Skin of body (tissue), 2 donors: ENCODE data around the gene GRIN2A. TPM values are rescaled to one million over a fixed set of nuclear protein-coding genes. Genes with fewer than 3 reads are reported as not detected.

Source experiments
- DNase-seq: peaks from one replicate; lab custom pipeline; 2025; lab: John Stamatoyannopoulos, UW
- total RNA-seq: library from RNA; depleted of rRNA; stranded (reverse); fragments of >200 nt; gene quantifications from one replicate; pipeline ENCODE4 v1.2.3, GENCODE V29; 2014

GRIN2A gene
- total RNA-seq, 1 donor from 2014 or later, result 0.10 TPM

- no peak for DNase-seq
These were observed 319.9 kb downstream of the GRIN2A start for GRCh38 chr16:9862327-9862726.

GRCh38 chr16:9860876-9861275 lies 321.4 kb downstream of the GRIN2A start:
- DNase-seq, result no peak

GRCh38 chr16:9859701-9860327 lies 322.4 kb downstream of the GRIN2A start:
- DNase-seq, result no peak

- peak; percentile 77 for DNase-seq
These were observed 327.6 kb downstream of the GRIN2A start for GRCh38 chr16:9854675-9855074.

GRCh38 chr16:9852003-9852402 lies 330.2 kb downstream of the GRIN2A start:
- DNase-seq, result no peak

GRCh38 chr16:9850817-9851216 lies 331.4 kb downstream of the GRIN2A start:
- DNase-seq, result no peak

GRCh38 chr16:9849697-9850245 lies 332.5 kb downstream of the GRIN2A start:
- DNase-seq, result no peak

- no peak for DNase-seq
These were observed 335.1 kb downstream of the GRIN2A start for GRCh38 chr16:9847146-9847545.

- DNase-seq, result no peak
These were observed 335.7 kb downstream of the GRIN2A start for GRCh38 chr16:9846362-9847099.

GRCh38 chr16:9845661-9846361 lies 336.4 kb downstream of the GRIN2A start:
- no peak for DNase-seq

- no peak for DNase-seq
These were observed 337.9 kb downstream of the GRIN2A start for GRCh38 chr16:9844361-9844760.

- DNase-seq, result no peak
These were observed 338.7 kb downstream of the GRIN2A start for GRCh38 chr16:9843424-9844018.

- no peak for DNase-seq
These were observed 341.2 kb downstream of the GRIN2A start for GRCh38 chr16:9840761-9841665.

- DNase-seq, result no peak
These were observed 344.7 kb downstream of the GRIN2A start for GRCh38 chr16:9837481-9837880.

- DNase-seq, result peak; percentile 18
These were observed 346.0 kb downstream of the GRIN2A start for GRCh38 chr16:9836118-9836736.

GRCh38 chr16:9827062-9827752 lies 355.0 kb downstream of the GRIN2A start:
- no peak for DNase-seq

- DNase-seq, result no peak
These were observed 355.6 kb downstream of the GRIN2A start for GRCh38 chr16:9826656-9827055.

GRCh38 chr16:9824200-9825068 lies 357.8 kb downstream of the GRIN2A start:
- DNase-seq, result no peak

GRCh38 chr16:9823510-9823909 lies 358.7 kb downstream of the GRIN2A start:
- DNase-seq, result no peak
